ENCODE data around the gene DTNB. TPM values are rescaled to one million over a fixed set of nuclear protein-coding genes. Genes with fewer than 3 reads are reported as not detected.
"Not testable (repeated sequence)": the region's sequence is repeated elsewhere in the genome, so short reads cannot be mapped to it uniquely, and the experiment has no call there.

DTNB gene
- total and polyA plus RNA-seq, 2 experiments from 2014 or later, result 31.3 to 33.4 TPM

DNA sequence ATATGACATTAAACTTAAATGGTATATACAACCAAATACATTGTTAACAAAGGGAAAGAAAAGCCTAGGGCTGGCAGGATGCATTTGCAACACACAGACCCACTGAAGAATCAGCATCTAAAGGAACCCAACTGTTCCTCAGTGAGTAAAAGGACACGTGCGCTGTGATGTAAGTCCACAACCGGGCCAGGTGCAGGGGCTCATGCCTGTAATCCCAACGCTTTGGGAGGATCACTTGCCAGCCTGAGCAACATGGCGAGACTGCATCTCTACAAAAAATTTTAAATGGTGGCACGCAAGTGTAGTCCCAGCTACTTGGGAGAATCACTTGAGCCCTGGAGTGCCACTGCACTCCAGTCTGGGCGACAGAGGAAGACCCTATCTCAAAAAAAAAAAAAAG lies 3.9 kb downstream of the DTNB start:
- no peak for DNase-seq (ENCODE audit: low read depth in 1 of 2, low spot score in 1 of 2)
- Histone ChIP-seq H3K4me3 (no peak overlapping the region), H3K27ac (no peak overlapping the region), H3K9me3 (ENCODE audit: low read depth) (no peaks in the 10 kb centered on the region), H3K4me1 (ENCODE audit: low read depth) (peaks cover 6% of the 10 kb centered on the region), H3K36me3 (no peaks in the 10 kb centered on the region), H3K27me3 (peaks cover 4% of the 10 kb centered on the region)
- TF ChIP-seq CTCF (IDR thresholded peaks at IDR 0.05; ENCODE audit: low read depth, low read length), result no peak

DNA sequence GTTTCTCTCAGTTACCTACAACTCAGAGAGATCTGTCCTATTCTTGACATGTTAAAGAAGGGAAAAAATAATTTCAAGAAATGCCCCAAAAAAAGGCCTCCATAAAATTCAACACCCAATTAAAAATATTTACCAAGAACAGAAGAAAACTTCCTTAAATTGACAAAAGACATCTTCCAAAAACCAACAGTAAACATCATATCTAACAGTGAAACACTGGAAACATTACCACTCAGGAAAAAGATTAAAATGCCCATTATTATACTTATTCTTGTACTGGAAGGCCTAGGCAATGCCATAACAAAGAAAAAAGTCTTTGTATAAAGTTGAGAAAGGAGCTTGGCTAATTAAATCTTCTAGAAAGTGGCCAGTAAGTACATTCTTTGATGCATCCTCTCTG lies 7.2 kb downstream of the DTNB start:
- H3K27ac ChIP-seq, result no peak overlapping the region
- H3K9me3 ChIP-seq (ENCODE audit: low read depth), result no peaks in the 10 kb centered on the region
- no peaks in the 10 kb centered on the region for H3K36me3 ChIP-seq
- H3K4me3 ChIP-seq, result no peak overlapping the region
- DNase-seq (ENCODE audit: low read depth in 1 of 2, low spot score in 1 of 2), result no peak
- peaks cover 11% of the 10 kb centered on the region for H3K4me1 ChIP-seq (ENCODE audit: low read depth)
- no peak for TF ChIP-seq CTCF (IDR thresholded peaks at IDR 0.05; ENCODE audit: low read depth, low read length)
- no peaks in the 10 kb centered on the region for H3K27me3 ChIP-seq

DNA sequence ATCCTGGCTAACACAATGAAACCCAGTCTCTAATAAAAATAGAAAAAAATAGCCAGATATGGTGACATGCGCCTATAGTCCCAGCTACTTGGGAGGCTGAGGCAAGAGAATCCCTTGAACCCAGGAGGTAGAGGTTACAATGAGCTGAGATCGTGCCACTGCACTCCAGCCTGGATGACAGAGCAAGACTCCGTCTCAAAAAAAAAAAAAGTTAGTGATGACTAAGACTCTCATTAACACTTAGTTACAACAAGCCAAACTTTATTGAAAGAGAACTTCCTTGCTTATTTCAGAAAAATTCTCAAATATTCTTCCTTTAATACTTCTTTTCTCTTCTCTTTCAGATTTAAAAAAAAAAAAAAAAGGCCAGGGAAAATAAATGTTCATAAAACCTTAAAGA lies 7.9 kb downstream of the DTNB start:
- H3K4me1 ChIP-seq (ENCODE audit: low read depth), result peaks cover 11% of the 10 kb centered on the region
- H3K4me3 ChIP-seq; H3K36me3 ChIP-seq; H3K27ac ChIP-seq; H3K9me3 ChIP-seq (ENCODE audit: low read depth); H3K27me3 ChIP-seq; DNase-seq (ENCODE audit: low read depth in 1 of 2, low spot score in 1 of 2): not testable (repeated sequence)

DNA sequence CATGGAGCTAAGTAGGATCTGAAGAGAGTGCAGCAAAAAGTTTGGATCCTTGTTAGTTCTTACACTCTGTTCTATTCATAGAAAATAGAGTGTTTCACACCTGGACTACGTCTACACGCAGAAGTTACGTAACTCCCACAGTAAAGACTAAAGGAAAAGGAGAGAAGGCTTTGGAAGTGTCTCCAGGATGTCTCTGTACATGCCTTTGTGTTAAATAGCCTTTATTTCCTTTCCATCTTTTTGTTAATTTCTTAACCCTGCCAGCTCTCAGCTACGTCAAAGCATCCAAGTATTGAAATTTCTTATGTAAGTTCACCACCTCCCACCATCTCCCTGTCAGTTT lies 8.4 kb downstream of the DTNB start:
- Histone ChIP-seq H3K9me3 (ENCODE audit: low read depth) (no peaks in the 10 kb centered on the region), H3K27me3 (no peaks in the 10 kb centered on the region), H3K4me1 (ENCODE audit: low read depth) (peaks cover 11% of the 10 kb centered on the region), H3K4me3 (no peak overlapping the region), H3K27ac (no peak overlapping the region), H3K36me3 (no peaks in the 10 kb centered on the region)
- no peak for TF ChIP-seq CTCF (IDR thresholded peaks at IDR 0.05; ENCODE audit: low read depth, low read length)
- no peak for DNase-seq (ENCODE audit: low read depth in 1 of 2, low spot score in 1 of 2)

DNA sequence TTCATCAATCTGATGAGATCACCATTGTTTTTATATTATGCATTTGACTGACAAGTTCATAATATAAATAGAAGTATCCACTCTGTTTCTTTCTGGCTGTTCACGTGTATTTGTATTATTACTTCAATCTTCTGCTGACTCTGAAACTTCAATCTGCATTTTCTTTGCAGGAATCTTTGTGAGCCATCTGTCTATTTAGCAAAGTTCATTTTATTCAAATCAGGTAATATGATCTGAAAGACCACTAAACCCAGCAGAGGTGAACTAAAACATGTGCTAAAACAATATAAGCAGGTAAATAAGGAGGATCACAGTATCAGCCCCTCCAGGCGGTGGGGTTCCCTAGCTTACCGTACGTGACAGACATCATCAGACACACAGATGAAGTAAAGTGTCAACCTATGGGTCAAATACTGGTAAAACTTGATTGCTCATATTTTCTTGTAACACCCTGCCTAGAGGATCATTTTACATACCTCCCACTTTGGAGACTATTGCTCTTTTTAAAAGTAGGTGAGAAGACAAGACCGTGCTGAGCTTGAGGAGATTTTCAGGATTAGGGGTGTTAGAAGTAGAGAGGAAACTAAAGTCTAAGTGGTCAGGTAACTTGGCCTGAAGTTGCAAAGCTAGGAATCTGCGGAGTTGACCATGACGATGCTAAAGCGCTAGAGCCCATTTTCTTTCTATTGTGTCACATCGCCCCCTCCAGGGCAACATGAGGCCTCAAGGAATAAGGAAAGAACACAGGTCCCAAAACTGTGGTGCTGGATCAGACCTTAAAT lies 9.0 kb downstream of the DTNB start:
- Histone ChIP-seq H3K9me3 (ENCODE audit: low read depth) (no peaks in the 10 kb centered on the region), H3K4me1 (ENCODE audit: low read depth) (peaks cover 11% of the 10 kb centered on the region), H3K36me3 (no peaks in the 10 kb centered on the region), H3K4me3 (no peak overlapping the region), H3K27me3 (no peaks in the 10 kb centered on the region), H3K27ac (no peak overlapping the region)
- TF ChIP-seq CTCF (IDR thresholded peaks at IDR 0.05; ENCODE audit: low read depth, low read length), result peak; percentile 83
- DNase-seq (ENCODE audit: low read depth in 1 of 2, low spot score in 1 of 2), result peak; percentile 80 to 81

- Histone ChIP-seq H3K9me3 (ENCODE audit: low read depth) (no peaks in the 10 kb centered on the region), H3K4me1 (ENCODE audit: low read depth) (peaks cover 8% of the 10 kb centered on the region), H3K36me3 (no peaks in the 10 kb centered on the region), H3K27ac (no peak overlapping the region), H3K27me3 (no peaks in the 10 kb centered on the region), H3K4me3 (no peak overlapping the region)
- no peak for TF ChIP-seq CTCF (IDR thresholded peaks at IDR 0.05; ENCODE audit: low read depth, low read length)
- DNase-seq (ENCODE audit: low read depth in 1 of 2, low spot score in 1 of 2), result no peak
Measured at GRCh38 chr2:25655316-25655715, 18.1 kb downstream of the DTNB start.
